ENCODE results near the gene SLC4A7.
"Not testable (repeated sequence)": the region's sequence is repeated elsewhere in the genome, so short reads cannot be mapped to it uniquely, and the experiment has no call there.

The SLC4A7 gene
- long read RNA-seq, partial matches to known transcripts = 66 of 97 reads
- long read RNA-seq, other reads (novel, unspliced or antisense) = 31 of 97 reads

GRCh38 chr3:27484015-27484844 lies at the start of gene SLC4A7:
Gene SLC4A7 (minus strand): TSS chr3:27484384. CDS start chr3:27484126, 258 bp downstream.
- DNase-seq (ENCODE audit: low read depth in 1 of 2, low spot score in 1 of 2) = peak; percentile 85 to 95
- TF ChIP-seq SPI1 (IDR thresholded peaks at IDR 0.05; ENCODE audit: borderline replicate concordance, low read depth) = peak; percentile 37; the same call in 1 of the 2 replicates
- no peak for TF ChIP-seq GABPA (IDR thresholded peaks at IDR 0.05; ENCODE audit: low read depth)
- peak; percentile 87 for TF ChIP-seq POLR2AphosphoS5 (IDR thresholded peaks at IDR 0.05; ENCODE audit: low read depth)
- peak; percentile 60 for TF ChIP-seq REST (IDR thresholded peaks at IDR 0.05; ENCODE audit: insufficient replicate concordance, low read depth)
- no peaks in the 10 kb centered on the region for H3K27me3 ChIP-seq (ENCODE audit: insufficient read depth, poor library complexity, severe bottlenecking)
- H3K4me3 ChIP-seq (replicated peaks; ENCODE audit: insufficient read depth, low read length) = peak within 1 kb of the TSS; percentile 85
- H3K27ac ChIP-seq (replicated peaks) = peak within 1 kb of the TSS; percentile 80

GRCh38 chr3:27533261-27533607 lies 49.0 kb upstream of the SLC4A7 start:
- no peaks in the 10 kb centered on the region for H3K27me3 ChIP-seq (ENCODE audit: insufficient read depth, poor library complexity, severe bottlenecking)
- H3K4me3 ChIP-seq (replicated peaks; ENCODE audit: insufficient read depth, low read length) = no peak overlapping the region
- no peak overlapping the region for H3K27ac ChIP-seq (replicated peaks)
- no peak for DNase-seq (ENCODE audit: low read depth in 1 of 2, low spot score in 1 of 2)
- TF ChIP-seq SPI1 (IDR thresholded peaks at IDR 0.05; ENCODE audit: borderline replicate concordance, low read depth) (no peak), CTCF (IDR thresholded peaks at IDR 0.05; ENCODE audit: insufficient read depth, low read length) (no peak), POLR2AphosphoS5 (IDR thresholded peaks at IDR 0.05; ENCODE audit: low read depth) (no peak), REST (IDR thresholded peaks at IDR 0.05; ENCODE audit: insufficient replicate concordance, low read depth) (no peak), GABPA (IDR thresholded peaks at IDR 0.05; ENCODE audit: low read depth) (no peak)

GRCh38 chr3:27532426-27533260 lies 48.5 kb upstream of the SLC4A7 start:
- Histone ChIP-seq H3K27me3 (ENCODE audit: insufficient read depth, poor library complexity, severe bottlenecking) (no peaks in the 10 kb centered on the region), H3K4me3 (replicated peaks; ENCODE audit: insufficient read depth, low read length) (no peak overlapping the region), H3K27ac (replicated peaks) (no peak overlapping the region)
- DNase-seq (ENCODE audit: low read depth in 1 of 2, low spot score in 1 of 2) = no peak
- TF ChIP-seq REST (IDR thresholded peaks at IDR 0.05; ENCODE audit: insufficient replicate concordance, low read depth) (no peak), SPI1 (IDR thresholded peaks at IDR 0.05; ENCODE audit: borderline replicate concordance, low read depth) (no peak), GABPA (IDR thresholded peaks at IDR 0.05; ENCODE audit: low read depth) (no peak), CTCF (IDR thresholded peaks at IDR 0.05; ENCODE audit: insufficient read depth, low read length) (no peak), POLR2AphosphoS5 (IDR thresholded peaks at IDR 0.05; ENCODE audit: low read depth) (no peak)

GRCh38 chr3:27531193-27531751 lies 47.1 kb upstream of the SLC4A7 start:
- H3K27ac ChIP-seq (replicated peaks); H3K4me3 ChIP-seq (replicated peaks; ENCODE audit: insufficient read depth, low read length); H3K27me3 ChIP-seq (ENCODE audit: insufficient read depth, poor library complexity, severe bottlenecking); DNase-seq (ENCODE audit: low read depth in 1 of 2, low spot score in 1 of 2): not testable (repeated sequence)

Measured in HL-60 (cell line).